OCI-LY7 (cell line): Measurements from ENCODE around the gene SECISBP2L. TPM values are rescaled to one million over a fixed set of nuclear protein-coding genes. Genes with fewer than 3 reads are reported as not detected.

Experiments used
- BruUV-seq: library from RNA; stranded (reverse); fragments of 400-500 nt; replicated peaks from 2 replicates; lab custom pipeline; 2021; lab: Mats Ljungman, UMichigan
- CTCF ChIA-PET: fragments of 300-600 bp; sonication (Branson Sonifier 250); formaldehyde crosslinking; loops from one replicate; lab custom pipeline; 2022; ENCODE audit warnings: antibody characterized with exemption; ENCODE audit not compliant: unreplicated experiment; lab: Charles Lee
- POLR2A ChIA-PET: fragments of 300-600 bp; sonication (Branson Sonifier 250); formaldehyde crosslinking; loops from one replicate; lab custom pipeline; 2022; ENCODE audit warnings: antibody characterized with exemption; lab: Charles Lee
- DNase-seq: peaks from one replicate; pipeline ENCODE4 v3.0.0-alpha.2; 2015; ENCODE audit warnings: low spot score
- H2AFZ ChIP-seq: fragments of 200-600 bp; sonication (generic), shearing (Covaris generic); 2 replicates; pipeline ENCODE4 v1.6.1; 2014; ENCODE audit warnings: mild to moderate bottlenecking, antibody characterized with exemption, low read length, moderate library complexity
- H3K27ac ChIP-seq: fragments of 200-600 bp; sonication (generic); 2 replicates; pipeline ENCODE4 v1.5.1; 2014; ENCODE audit warnings: mixed run types, low read depth, mild to moderate bottlenecking, moderate library complexity, low read length, inconsistent platforms; ENCODE audit not compliant: poor library complexity, severe bottlenecking
- H3K36me3 ChIP-seq: fragments of 200-600 bp; sonication (generic); 2 replicates; pipeline ENCODE4 v1.6.1; 2014; ENCODE audit warnings: mild to moderate bottlenecking, antibody characterized with exemption, low read length, moderate library complexity, mixed read lengths; ENCODE audit not compliant: insufficient read depth
- H3K4me1 ChIP-seq: fragments of 200-600 bp; sonication (generic); 2 replicates; pipeline ENCODE4 v1.5.1; 2014; ENCODE audit warnings: mild to moderate bottlenecking, low read length; ENCODE audit not compliant: insufficient read depth, poor library complexity, severe bottlenecking
- H3K4me2 ChIP-seq: fragments of 200-600 bp; sonication (generic); 2 replicates; pipeline ENCODE4 v1.6.1; 2014; ENCODE audit warnings: mild to moderate bottlenecking, low read length
- H3K4me3 ChIP-seq: fragments of 200-600 bp; sonication (generic); 2 replicates; pipeline ENCODE4 v1.5.1; 2014; ENCODE audit warnings: mild to moderate bottlenecking, low read depth, low read length; ENCODE audit not compliant: poor library complexity, severe bottlenecking
- H3K79me2 ChIP-seq: fragments of 200-600 bp; sonication (generic); 2 replicates; pipeline ENCODE4 v1.6.1; 2016; ENCODE audit warnings: low read depth, mild to moderate bottlenecking, low read length, moderate library complexity, mixed read lengths; ENCODE audit not compliant: insufficient read depth
- H3K9me2 ChIP-seq: fragments of 200-600 bp; sonication (generic); 2 replicates; pipeline ENCODE4 v1.6.1; 2016; ENCODE audit warnings: mild to moderate bottlenecking, low read length, mixed read lengths; ENCODE audit not compliant: insufficient read depth
- H3K9me3 ChIP-seq: fragments of 200-600 bp; sonication (generic); 2 replicates; pipeline ENCODE4 v1.6.1; 2014; ENCODE audit warnings: mild to moderate bottlenecking, mixed run types, low read length, mixed read lengths
- H4K20me1 ChIP-seq: fragments of 200-600 bp; sonication (generic); 2 replicates; pipeline ENCODE4 v1.6.1; 2014; ENCODE audit warnings: mild to moderate bottlenecking, antibody characterized with exemption, low read length, moderate library complexity, mixed read lengths; ENCODE audit not compliant: insufficient read depth
- CTCF ChIP-seq: fragments of 200-600 bp; sonication (generic); conservative IDR thresholded peaks from 2 replicates; pipeline ENCODE4 v1.5.1; 2014; ENCODE audit warnings: mild to moderate bottlenecking, antibody characterized with exemption, low read length, moderate library complexity, mixed read lengths
- EZH2phosphoT487 ChIP-seq: fragments of 200-600 bp; sonication (generic); IDR thresholded peaks from 2 replicates; pipeline ENCODE4 v1.6.1; 2018; ENCODE audit warnings: low read depth, borderline replicate concordance, mild to moderate bottlenecking, mixed run types, antibody characterized with exemption, low read length, moderate library complexity, mixed read lengths
- intact Hi-C: fragments of 100-400 bp; cut with micrococcal nuclease; formaldehyde crosslinking; loops from one replicate; pipeline ENCODE4 v1.10.0; 2022; ENCODE audit not compliant: unreplicated experiment
- total RNA-seq, 2 experiments: library from RNA; depleted of rRNA in 1 of 2; stranded (reverse); fragments of >200 nt in 1 of 2; shearing (Covaris generic) in 1 of 2; gene quantifications; 2 replicates each; pipeline ENCODE4 v1.2.3, GENCODE V29; 2014 to 2022

The SECISBP2L gene
- total RNA-seq, 2 experiments from 2014 or later: 15.4 to 26.3 TPM

GRCh38 chr15:48987142-48987541, 59.1 kb downstream of the SECISBP2L start:
- no peaks in the 10 kb centered on the region for H3K9me2 ChIP-seq
- no peak overlapping the region for H3K4me3 ChIP-seq
- intact Hi-C loops: no loop called here
- no peak for DNase-seq
- POLR2A ChIA-PET: no interaction called here
- H3K79me2 ChIP-seq: no peaks in the 10 kb centered on the region
- no peaks in the 10 kb centered on the region for H3K9me3 ChIP-seq
- CTCF ChIA-PET: interaction anchor here (1.1 kb wide), 1 partner anchor 12 kb away, joined by 3 read pairs; no protein-coding TSS in a partner anchor
- no peak overlapping the region for H3K4me2 ChIP-seq
- no TSS peak for BruUV-seq
- H3K27ac ChIP-seq: no peak overlapping the region
- no peak overlapping the region for H2AFZ ChIP-seq
- H3K4me1 ChIP-seq: peaks cover under 1% of the 10 kb centered on the region
- peaks cover 10% of the 10 kb centered on the region for H3K36me3 ChIP-seq
- no peaks in the 10 kb centered on the region for H4K20me1 ChIP-seq
- TF ChIP-seq EZH2phosphoT487: no peak
- no peak for TF ChIP-seq CTCF

GRCh38 chr15:48986240-48986639, 60.0 kb downstream of the SECISBP2L start:
- Histone ChIP-seq H3K4me2 (no peak overlapping the region), H3K4me1 (no peaks in the 10 kb centered on the region), H3K9me3 (no peaks in the 10 kb centered on the region), H4K20me1 (no peaks in the 10 kb centered on the region), H2AFZ (no peak overlapping the region), H3K27ac (no peak overlapping the region), H3K79me2 (no peaks in the 10 kb centered on the region), H3K4me3 (no peak overlapping the region), H3K36me3 (peaks cover under 1% of the 10 kb centered on the region; the same call in 1 of the 2 replicates), H3K9me2 (no peaks in the 10 kb centered on the region)
- POLR2A ChIA-PET: interaction anchor here (1.0 to 1.7 kb wide), 2 partner anchors 33 to 95 kb away, joined by 3 to 8 read pairs; no protein-coding TSS in a partner anchor
- no TSS peak for BruUV-seq
- CTCF ChIA-PET: no interaction called here
- intact Hi-C loops: no loop called here
- DNase-seq: no peak
- TF ChIP-seq CTCF: no peak
- TF ChIP-seq EZH2phosphoT487: no peak

GRCh38 chr15:48985516-48985915, 60.7 kb downstream of the SECISBP2L start:
- Histone ChIP-seq H3K4me3 (no peak overlapping the region), H3K4me2 (no peak overlapping the region), H3K9me3 (no peaks in the 10 kb centered on the region), H3K4me1 (no peaks in the 10 kb centered on the region), H3K36me3 (no peaks in the 10 kb centered on the region; the same call in 1 of the 2 replicates), H3K9me2 (no peaks in the 10 kb centered on the region), H3K27ac (no peak overlapping the region), H4K20me1 (no peaks in the 10 kb centered on the region), H3K79me2 (no peaks in the 10 kb centered on the region), H2AFZ (no peak overlapping the region)
- TF ChIP-seq CTCF (no peak), EZH2phosphoT487 (no peak)
- no peak for DNase-seq
- ChIA-PET POLR2A (interaction anchor here (0.6 to 1.7 kb wide), 4 partner anchors 14 to 96 kb away, joined by 3 to 8 read pairs (median 4); no protein-coding TSS in a partner anchor), CTCF (no interaction called here)
- BruUV-seq: no TSS peak
- intact Hi-C loops: no loop called here
